GM19438 (cell line): ENCODE data around the gene GALNT6.

Source experiments
- ATAC-seq: cut with Tn5 transposase; IDR thresholded peaks from one replicate; pipeline ENCODE4 v1.9.1; 2021; ENCODE audit warnings: low read depth; ENCODE audit not compliant: unreplicated experiment

Gene GALNT6

DNA sequence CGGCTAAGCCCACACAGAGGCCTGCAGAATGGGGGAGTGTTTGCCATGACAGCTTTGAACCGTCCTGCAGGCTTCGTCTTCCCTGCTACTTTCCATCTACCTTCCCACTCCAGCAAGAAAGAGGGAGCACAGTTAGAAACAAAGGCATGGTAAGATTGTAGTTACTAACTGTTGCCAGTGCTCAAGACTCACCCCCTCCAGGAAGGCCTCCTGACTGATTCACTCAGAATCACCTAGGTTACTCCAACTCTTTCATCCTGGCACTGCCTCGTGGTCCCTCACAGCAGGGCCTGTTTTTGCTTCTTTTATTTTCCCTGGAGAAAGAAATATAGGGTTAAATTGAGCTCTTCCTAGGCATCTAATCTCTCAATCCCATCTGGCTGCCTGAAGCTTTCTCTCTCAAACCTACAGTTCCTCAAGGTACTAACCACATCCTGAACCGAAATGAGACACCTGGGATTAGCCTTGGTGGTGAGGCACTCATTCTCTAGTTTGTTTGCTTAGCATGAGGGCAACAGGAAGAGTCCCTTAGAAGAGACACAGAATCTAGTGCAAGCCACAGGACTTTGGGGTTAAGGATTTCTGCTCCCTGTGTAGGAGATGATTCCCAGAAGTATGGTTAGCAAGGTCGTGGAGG, 7.8 kb downstream of the GALNT6 start:
- no peak for ATAC-seq

DNA sequence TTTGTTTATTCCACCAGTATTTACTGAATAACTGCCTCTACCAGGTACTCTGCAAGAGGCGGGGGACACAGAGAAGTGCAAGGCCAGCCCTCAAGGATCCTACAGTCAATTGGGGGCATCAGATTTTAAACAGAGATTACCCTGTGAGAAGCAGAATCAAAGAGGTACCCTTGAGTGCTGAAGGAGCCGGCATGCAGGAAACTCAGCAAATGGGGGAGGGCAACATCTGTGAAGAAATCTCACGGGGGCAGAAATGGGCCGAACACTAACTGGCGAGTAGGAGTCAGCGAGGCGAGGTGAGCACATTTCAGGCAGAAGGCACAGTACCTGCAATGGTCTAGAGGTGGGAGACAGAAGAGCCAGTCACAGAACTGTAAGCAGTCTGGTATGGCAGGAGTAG, 9.0 kb downstream of the GALNT6 start:
- no peak for ATAC-seq

DNA sequence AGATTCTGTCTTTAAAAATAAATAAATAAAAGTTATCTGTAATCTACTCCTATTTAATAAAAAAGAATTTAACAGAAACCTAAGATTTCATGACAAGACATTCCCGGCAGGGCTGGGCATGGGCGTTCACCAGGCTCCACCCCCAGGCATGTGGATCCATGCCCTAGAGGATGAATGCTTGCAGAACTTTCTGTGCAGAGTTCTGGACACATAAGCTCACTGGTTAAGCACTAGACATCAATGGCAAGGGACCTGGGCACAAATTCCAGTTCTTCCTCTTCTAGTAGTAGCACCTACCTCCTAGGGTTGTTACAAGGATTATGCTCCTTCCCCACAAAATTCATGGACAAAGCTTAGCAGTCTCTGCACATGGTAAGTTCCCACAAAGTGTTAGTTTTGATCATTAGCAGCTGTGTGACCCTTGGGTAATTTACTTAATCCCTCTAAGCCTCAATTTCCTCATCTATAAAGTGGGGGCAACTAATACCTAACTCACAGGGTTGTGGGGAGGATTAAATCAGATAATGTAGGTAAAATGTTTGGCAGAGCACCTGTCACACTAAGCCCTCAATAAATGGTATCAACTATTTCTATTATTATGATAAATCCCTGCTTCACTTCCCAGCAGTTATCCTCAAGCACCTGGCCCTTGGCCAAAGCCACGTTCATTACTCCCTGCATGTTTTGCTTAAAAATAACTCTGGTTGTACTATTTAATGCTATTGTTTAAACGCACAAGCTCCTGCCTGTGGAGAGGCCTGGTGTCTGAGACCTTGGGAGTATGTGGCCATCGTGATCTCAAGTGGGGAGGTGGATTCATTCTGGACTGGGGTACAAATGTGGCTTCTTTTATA, 9.8 kb downstream of the GALNT6 start:
- ATAC-seq, result no peak

DNA sequence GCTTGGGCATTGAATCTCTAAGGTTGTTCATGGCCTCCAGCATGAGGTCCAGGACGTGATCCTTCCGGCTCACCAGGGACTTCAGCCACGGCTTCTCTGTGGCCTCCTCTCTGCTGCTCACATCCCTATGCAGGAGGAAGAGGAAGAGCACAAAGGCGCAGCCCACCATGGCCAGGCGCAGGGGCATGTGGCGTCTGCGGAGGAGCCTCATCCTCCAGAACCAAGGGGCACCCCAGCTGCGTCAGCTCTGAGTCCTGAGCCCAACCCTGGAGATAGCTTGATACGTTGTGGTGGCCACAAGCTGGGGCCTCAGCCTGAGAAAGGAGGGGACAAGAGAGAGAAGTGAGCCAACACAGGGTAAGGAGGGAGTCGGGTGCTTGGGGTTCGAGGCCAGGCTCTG, 11.6 kb downstream of the GALNT6 start:
- no peak for ATAC-seq

DNA sequence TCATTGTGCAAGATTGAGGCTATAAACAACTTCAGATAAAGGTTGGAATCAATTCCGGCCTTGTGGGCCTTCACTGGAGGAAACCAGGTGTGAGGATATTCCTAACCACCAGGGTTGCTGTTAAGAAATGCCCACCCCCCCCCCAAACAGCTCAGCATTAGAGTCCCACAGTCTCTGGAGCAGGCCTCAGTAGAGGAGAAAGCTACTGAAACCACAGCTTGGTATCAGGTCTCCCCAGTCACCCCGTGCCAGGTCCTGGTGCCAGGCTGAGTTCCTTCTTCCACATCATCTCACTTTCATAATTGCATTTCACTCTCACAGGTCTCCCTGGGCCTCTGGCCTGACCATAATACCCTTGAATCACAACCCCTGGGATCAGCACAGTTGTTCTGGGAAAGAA, 12.5 kb downstream of the GALNT6 start:
- ATAC-seq, result no peak

DNA sequence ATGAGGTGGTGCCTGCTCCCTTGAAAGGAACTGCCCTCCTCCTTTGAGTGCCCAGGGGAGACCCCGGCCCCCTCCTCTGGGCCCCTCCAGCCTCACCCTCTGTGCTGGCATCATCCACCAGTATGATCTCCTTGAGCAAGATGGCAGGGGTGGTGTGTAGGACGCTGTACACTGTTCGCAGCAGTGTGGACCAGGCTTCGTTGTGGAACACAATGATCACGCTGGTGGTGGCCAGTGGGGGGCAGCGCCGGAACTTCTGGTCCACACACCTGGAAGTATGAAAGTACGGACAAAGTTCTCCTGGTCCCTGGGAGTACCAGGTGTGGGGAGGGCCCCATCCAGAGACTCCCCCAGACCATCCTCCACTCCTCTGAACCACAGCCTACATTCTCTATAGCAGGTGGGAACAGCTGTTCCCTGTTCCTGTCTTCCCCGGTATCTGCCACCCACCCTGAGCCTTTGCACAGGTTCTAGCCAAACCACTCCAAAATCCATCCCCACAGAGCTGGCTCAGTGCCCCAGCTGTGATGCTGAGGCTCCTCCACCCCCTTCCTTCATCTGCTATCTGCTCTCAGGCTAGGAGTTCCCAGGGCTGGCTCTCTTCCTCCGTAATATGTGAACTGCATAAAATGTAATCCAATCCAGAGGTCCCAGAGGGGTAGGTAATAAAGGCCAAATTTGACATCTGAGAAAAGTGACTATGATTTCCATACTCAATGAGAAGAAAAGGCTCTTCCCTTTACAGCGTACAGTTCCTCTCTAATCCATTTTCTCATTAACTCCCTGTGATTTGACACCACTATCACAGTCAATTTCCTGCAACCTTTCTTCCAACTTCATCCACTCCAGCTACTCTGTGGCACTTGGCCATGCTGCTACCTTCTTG, 13.9 kb downstream of the GALNT6 start:
- no peak for ATAC-seq

DNA sequence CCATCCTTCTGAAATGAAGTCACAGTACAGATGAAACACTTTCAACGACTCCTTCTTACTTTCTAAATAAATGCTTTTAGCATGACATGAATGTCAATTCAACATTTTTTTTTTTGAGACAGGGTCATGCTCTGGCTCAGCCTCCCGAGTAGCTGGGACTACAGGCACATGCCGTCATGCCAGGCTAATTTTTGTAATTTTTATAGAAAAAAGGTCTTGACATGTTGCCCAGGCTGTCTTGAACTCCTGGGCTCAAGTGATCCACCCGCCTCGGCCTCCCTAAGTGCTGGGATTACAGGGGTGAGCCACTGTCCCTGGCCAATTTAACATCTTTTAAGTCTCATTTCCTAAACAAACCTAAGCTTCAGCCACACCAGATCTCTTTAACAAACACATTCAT, 16.4 kb downstream of the GALNT6 start:
- ATAC-seq, result no peak

DNA sequence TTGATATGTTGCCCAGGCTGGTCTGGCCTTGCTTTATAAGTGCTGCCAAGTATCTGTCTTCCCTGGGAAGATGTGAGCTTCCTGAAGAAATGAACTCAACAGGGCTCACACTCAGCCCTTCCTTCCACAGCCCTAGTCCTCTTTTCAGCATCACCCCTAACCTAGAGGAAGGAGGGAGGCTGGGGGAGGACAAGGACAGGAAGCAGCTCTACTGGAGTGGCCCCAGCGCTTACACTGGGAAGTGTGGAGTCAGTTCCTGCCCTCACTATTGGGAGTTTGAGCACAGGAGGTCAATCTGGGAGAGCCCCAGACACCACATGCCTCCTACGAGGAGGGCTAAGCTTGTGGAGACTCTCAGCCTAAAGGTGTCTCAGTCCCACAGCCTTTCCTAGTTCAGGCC, 16.8 kb downstream of the GALNT6 start:
- ATAC-seq, result no peak

DNA sequence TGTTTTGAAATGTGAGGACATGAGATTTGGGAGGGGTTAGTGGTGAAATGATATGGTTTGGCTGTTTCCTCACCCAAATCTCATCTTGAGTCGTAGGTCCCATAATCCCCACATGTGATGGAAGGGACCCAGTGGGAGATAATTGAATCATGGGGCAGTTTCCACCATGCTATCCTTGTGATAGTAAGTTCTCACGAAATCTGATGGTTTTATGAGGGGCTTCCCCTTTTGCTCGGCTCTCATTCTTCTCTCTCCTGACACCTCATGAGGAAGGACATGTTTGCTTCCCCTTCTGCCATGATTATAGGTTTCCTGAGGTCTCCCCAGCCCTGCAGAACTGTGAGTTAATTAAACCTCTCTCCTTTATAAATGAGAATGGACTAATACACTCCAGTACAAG, 18.0 kb downstream of the GALNT6 start:
- no peak for ATAC-seq

DNA sequence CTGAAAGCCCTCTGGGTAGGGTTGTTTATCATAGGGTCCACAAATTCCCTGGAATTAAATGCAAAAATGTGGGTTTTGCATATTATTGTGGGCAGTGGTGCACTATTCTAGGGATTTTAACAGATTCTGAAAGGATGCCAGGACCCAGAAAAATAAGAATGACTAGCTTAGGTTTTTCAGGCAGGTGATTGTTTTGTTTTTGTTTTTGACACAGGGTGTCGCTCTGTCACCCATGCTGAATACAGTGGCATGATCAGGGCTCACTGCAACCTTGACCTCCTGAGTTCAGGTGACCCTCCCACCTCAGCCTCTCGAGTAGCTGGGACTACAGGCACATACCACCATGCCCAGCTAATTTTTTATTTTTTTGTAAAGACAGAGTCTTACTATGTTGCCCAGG, 19.2 kb downstream of the GALNT6 start:
- no peak for ATAC-seq

DNA sequence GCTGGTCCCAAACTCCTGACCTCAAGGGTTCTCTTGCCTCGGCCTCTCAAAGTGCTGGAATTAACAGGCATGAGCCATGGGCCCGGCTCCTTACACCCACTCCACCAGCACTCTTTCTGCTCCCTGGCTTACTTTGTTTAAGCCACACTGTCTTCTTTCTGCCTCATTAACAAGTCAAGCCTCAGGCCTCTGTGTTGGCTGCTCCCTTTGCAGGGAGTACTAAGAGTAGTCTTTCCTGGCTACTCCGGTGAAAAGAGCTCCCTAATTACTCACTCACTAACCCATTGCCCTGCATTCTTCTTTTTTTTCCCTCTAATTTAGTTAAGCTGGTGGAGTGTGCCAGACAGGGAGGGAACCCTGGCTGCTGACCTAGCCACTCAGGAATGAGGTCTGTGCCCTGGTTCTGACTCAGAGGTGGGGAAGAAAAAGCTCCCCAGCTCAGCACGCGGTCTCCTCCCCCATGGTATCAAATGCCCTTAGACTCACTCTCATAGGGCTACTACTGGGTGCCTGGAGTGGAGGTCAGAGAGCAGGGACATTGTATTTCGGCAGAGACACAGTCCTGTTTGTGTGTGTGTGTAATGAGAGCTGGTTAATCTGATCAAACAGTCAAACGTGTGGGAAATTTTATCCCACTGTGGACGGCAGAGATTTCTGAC, 19.8 kb downstream of the GALNT6 start:
- ATAC-seq, result no peak

DNA sequence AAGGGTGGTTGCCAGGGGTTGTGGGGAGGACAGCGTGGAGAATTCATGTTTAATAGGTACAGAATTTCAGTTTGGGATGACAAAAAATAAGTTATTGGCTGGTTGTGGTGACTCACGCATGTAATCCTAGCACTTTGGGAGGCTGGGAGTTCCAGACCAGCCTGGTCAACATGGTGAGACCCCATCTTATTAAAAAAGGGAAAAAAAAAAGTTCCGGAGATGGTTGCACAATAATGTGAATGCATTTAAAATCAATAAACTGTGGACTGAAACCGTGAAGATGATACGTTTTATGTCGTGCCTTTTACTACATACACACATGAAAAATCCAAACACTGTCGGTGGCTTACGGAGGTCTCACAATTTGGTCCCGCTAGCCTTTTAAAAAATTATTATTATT, 20.5 kb downstream of the GALNT6 start:
- ATAC-seq, result no peak

DNA sequence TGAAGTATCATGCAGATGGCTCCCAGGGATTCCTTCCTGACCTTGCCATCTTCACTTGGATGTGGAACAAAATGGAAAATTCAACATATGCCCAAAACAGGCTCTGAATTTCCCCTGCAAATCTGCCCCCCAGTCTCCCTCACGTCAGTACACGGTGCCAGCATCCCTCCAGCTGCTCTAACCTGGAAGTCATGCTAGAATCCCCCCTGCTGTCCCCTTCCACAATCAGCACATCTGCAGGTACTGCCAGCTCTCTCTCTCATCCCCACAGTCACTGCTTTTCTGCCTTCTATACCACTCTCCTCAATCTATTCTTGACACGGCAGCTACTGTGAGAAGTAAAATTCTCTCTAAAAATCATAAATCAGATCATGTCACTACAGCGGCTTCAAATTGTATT, 21.6 kb downstream of the GALNT6 start:
- no peak for ATAC-seq

DNA sequence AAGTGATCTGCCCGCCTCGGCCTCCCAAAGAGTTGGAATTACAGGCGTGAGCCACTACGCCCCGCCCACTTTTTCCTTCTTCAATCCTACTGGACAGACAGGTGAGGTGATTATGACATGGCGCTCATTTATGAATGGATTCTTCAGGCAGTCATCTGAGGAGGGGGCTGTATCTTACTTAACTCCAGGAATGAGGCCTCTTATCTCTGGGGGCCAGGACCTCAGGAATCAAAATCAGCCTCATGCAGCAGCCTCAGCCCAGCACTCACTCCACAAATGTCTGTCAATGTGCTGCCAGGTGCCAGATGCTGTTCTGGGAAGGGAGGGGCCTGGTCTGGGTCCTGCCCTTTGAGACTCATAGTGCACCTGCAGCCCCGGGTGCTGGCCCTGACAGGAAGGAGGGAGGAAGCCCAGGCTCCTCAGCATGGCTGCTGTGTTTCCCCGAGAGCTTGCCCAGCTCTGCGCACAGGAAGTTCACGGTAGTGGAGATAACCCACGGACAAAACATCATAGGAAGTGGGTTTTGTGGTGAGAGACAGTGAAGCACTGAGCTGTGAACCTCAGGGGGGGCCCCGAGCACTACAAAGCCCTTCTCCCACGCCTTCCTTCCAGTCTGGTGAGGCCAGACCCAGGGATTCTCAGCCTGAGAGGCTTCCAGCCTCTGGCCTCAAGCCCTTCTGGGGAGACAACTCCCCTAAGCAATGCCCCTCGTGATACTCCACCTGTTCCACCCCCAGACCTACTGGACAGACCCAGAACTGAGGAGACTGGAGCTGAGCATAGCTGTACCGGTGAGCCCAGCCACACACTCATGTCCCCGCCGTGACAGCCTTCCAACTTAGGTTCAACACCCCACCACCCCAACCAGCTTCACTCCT, 22.3 kb downstream of the GALNT6 start:
- ATAC-seq, result peak; percentile 99

DNA sequence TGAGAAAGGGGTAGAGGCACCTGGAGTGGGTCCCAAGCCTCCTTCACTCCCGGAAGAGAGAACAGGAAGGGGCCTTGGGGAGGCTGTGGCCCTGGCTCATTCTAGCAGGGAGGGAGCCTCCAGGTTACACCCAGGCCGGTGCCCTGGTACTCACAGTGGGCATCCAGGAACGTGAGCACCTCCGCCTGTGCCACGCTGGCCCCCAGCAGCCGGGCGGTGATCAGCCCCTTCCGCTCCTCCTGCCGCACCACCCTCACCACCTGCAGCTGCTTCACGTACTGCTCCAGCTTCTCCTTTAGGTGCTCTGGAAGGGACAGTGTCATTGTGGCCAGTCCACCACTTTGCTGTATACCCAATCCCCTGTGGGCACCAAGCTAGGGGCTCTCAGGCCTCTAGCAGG, 25.9 kb downstream of the GALNT6 start:
- no peak for ATAC-seq

DNA sequence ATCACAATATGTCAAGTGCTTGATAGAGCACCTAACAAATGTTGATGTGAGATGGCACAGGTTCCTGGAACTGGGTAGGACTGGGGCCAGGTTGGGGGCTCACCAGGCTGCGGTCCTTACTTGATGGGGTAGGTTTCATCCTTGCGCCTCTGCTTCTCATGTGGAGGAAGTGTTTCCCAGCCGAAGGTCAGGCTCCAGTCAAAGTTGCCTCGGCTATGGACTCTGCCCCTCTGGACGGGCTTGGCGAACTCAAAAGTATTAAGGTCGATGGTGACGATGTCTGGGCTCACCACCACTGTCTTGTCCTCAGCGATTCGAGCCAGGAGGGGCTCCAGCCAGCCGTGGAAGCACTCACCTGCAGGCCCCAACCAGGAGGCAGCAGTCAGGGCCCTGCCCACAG, 27.2 kb downstream of the GALNT6 start:
- no peak for ATAC-seq

DNA sequence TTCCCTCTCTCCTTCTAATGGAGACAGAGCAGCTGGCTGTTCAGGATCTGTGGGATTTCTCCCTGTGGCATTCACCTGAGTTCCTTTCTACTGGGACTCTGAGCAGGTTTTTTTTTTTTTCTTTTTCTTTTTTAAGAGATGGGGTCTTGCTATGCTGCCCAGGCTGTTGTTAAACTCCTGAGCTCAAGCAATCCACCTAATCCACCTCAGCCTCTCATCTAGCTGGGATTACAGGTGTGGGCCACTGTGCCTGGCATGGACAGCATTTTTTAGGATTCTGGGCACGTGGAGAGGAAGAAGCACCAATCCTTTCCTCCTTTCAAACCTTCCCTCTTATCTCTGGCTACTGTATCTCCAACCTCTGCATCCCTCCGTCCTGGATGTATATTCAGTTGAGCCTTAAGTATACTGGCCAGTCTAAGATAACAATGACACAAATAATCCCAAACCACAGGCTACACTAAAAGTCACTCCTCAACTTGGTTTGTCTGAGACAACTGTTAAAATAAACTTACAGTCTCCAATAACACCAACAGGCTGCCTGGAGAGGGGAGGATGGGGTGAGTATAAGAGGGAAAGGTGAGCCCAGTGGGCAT, 28.4 kb downstream of the GALNT6 start:
- no peak for ATAC-seq

DNA sequence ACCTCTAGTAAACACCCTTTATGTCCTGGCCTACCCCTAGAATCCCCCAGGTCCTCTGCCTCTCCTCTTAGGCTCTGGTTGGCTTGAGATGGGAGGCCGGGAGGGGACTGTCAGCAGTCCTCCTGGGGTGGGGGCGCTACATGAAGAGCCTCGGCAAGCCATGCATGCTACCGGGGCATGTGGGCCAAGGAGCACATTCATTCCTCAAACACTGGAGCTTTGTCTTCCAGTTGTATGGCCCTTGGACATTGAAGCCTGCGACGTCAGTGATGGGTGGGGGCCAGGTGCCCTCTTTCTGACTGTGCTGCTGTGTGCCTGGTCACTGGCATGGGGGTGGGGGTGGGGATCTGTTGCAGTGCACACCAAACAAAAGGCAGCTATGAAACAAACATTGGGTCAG, 28.9 kb downstream of the GALNT6 start:
- no peak for ATAC-seq

DNA sequence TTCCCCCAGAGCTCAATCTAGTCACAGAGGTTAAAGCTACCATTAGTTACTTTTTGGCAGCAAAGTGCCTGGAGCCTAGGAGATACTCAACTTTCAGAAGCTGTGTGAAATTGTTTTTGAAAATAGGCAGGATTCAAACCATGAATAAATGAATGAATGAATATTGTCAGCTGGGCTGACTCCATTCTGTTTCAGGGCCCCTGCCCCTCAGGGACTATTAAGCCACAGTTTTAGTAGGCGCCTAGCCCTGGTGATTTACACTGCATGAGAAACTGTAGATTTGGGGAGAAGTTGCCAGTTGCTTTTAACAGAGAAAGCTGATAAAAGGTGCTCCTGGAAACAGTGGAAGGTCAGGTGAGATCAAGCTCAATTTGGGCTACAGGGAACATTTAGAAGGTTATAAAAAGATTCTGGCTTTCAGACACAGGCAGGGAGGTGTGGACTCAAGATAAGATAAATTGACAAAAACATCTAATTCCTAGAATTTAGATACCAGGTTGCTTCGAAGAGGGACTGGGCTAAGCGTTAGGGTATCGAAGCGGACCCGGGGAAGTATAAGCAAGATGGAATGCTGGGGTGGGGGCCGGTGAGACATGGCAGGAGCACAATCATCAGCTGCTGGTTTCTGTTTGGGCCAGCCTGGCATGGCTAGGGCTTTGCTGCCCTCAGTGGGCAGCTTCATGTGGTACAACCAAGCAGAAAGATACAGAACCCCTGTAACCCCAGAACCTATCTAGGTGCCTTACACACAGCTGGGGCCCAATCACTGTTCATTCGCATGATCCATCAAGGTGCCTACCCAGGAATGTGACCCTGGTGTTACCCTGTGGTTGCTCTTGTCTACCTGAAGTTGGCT, 29.8 kb downstream of the GALNT6 start:
- no peak for ATAC-seq
